Adipocyte (in vitro differentiated cells): Measurements from ENCODE around the gene LGALS1.

ENCODE experiments used
- DNase-seq: peaks from one replicate; pipeline ENCODE4 v3.0.0-alpha.2; 2015; ENCODE audit warnings: low read depth
- H3K27me3 ChIP-seq: replicated peaks from 2 replicates; pipeline ENCODE4 v1.7.0; 2013; ENCODE audit warnings: mild to moderate bottlenecking, low read length, moderate library complexity; ENCODE audit not compliant: control insufficient read depth, insufficient read depth
- H3K36me3 ChIP-seq: 2 replicates; pipeline ENCODE4 v1.7.0; 2013; ENCODE audit warnings: low read length, mild to moderate bottlenecking, moderate library complexity; ENCODE audit not compliant: control insufficient read depth, insufficient read depth, severe bottlenecking
- H3K4me1 ChIP-seq: 2 replicates; pipeline ENCODE4 v1.7.0; 2013; ENCODE audit warnings: mild to moderate bottlenecking, low read length, moderate library complexity; ENCODE audit not compliant: control insufficient read depth, insufficient read depth
- H3K4me3 ChIP-seq: 2 replicates; pipeline ENCODE4 v1.7.0; 2013; ENCODE audit warnings: mild to moderate bottlenecking, low read length, moderate library complexity
- H3K9ac ChIP-seq: 2 replicates; pipeline ENCODE4 v1.7.0; 2013; ENCODE audit warnings: mild to moderate bottlenecking, low read length, moderate library complexity
- H3K9me3 ChIP-seq: 2 replicates; pipeline ENCODE4 v1.7.0; 2013; ENCODE audit warnings: mild to moderate bottlenecking, low read length, moderate library complexity; ENCODE audit not compliant: control insufficient read depth

LGALS1 gene

GRCh38 chr22:37665487-37665886, 9.9 kb upstream of the LGALS1 start:
- Histone ChIP-seq H3K9me3 (no peaks in the 10 kb centered on the region), H3K27me3 (no peaks in the 10 kb centered on the region), H3K36me3 (peaks cover 13% of the 10 kb centered on the region), H3K4me3 (no peak overlapping the region), H3K9ac (no peak overlapping the region), H3K4me1 (peaks cover 11% of the 10 kb centered on the region)
- DNase-seq: no peak

GRCh38 chr22:37669586-37669985, 5.8 kb upstream of the LGALS1 start:
- Histone ChIP-seq H3K4me1 (peaks cover 9% of the 10 kb centered on the region), H3K4me3 (no peak overlapping the region), H3K27me3 (no peaks in the 10 kb centered on the region), H3K36me3 (peaks cover 13% of the 10 kb centered on the region), H3K9ac (no peak overlapping the region), H3K9me3 (no peaks in the 10 kb centered on the region)
- peak; percentile 84 for DNase-seq

GRCh38 chr22:37672206-37672919, 3.1 kb upstream of the LGALS1 start:
- no peaks in the 10 kb centered on the region for H3K9me3 ChIP-seq
- no peak overlapping the region for H3K9ac ChIP-seq
- H3K36me3 ChIP-seq: peaks cover 1% of the 10 kb centered on the region
- H3K4me3 ChIP-seq: no peak overlapping the region
- DNase-seq: no peak
- no peaks in the 10 kb centered on the region for H3K27me3 ChIP-seq
- peaks cover 6% of the 10 kb centered on the region for H3K4me1 ChIP-seq

GRCh38 chr22:37672920-37673455, 2.4 kb upstream of the LGALS1 start:
- peaks cover 6% of the 10 kb centered on the region for H3K36me3 ChIP-seq
- no peaks in the 10 kb centered on the region for H3K9me3 ChIP-seq
- no peaks in the 10 kb centered on the region for H3K27me3 ChIP-seq
- H3K9ac ChIP-seq: no peak overlapping the region
- no peak overlapping the region for H3K4me3 ChIP-seq
- DNase-seq: no peak
- H3K4me1 ChIP-seq: peaks cover 11% of the 10 kb centered on the region

- H3K9me3 ChIP-seq: no peaks in the 10 kb centered on the region
- peaks cover 16% of the 10 kb centered on the region for H3K4me1 ChIP-seq
- H3K27me3 ChIP-seq: no peaks in the 10 kb centered on the region
- H3K4me3 ChIP-seq: no peak overlapping the region
- peak overlapping the region; percentile 84 for H3K9ac ChIP-seq
- DNase-seq: no peak
- H3K36me3 ChIP-seq: peaks cover 14% of the 10 kb centered on the region
These were observed 1.2 kb upstream of the LGALS1 start for GRCh38 chr22:37674248-37674647.

GRCh38 chr22:37675930-37676735, 697 bp downstream of the LGALS1 start:
- H3K4me1 ChIP-seq: peaks cover 21% of the 10 kb centered on the region
- H3K9me3 ChIP-seq: no peaks in the 10 kb centered on the region
- peak; percentile 62 for DNase-seq
- no peaks in the 10 kb centered on the region for H3K27me3 ChIP-seq
- peaks cover 24% of the 10 kb centered on the region for H3K36me3 ChIP-seq
- peak overlapping the region; percentile 98 for H3K9ac ChIP-seq
- H3K4me3 ChIP-seq: peak overlapping the region; percentile 95

GRCh38 chr22:37676736-37677492, 1.5 kb downstream of the LGALS1 start:
- DNase-seq: peak; percentile 99
- Histone ChIP-seq H3K27me3 (no peaks in the 10 kb centered on the region), H3K9ac (peak overlapping the region; percentile 98), H3K4me3 (peak overlapping the region; percentile 95), H3K36me3 (peaks cover 24% of the 10 kb centered on the region), H3K4me1 (peaks cover 28% of the 10 kb centered on the region), H3K9me3 (no peaks in the 10 kb centered on the region)

GRCh38 chr22:37677493-37677974, 2.1 kb downstream of the LGALS1 start:
- Histone ChIP-seq H3K4me3 (peak overlapping the region; percentile 95), H3K36me3 (peaks cover 24% of the 10 kb centered on the region), H3K27me3 (no peaks in the 10 kb centered on the region), H3K4me1 (peaks cover 28% of the 10 kb centered on the region), H3K9ac (peak overlapping the region; percentile 98), H3K9me3 (no peaks in the 10 kb centered on the region)
- DNase-seq: no peak

- peaks cover 28% of the 10 kb centered on the region for H3K4me1 ChIP-seq
- H3K4me3 ChIP-seq: peak overlapping the region; percentile 95
- no peaks in the 10 kb centered on the region for H3K9me3 ChIP-seq
- peaks cover 24% of the 10 kb centered on the region for H3K36me3 ChIP-seq
- H3K27me3 ChIP-seq: no peaks in the 10 kb centered on the region
- peak; percentile 3 for DNase-seq
- H3K9ac ChIP-seq: peak overlapping the region; percentile 98
These were observed 2.9 kb downstream of the LGALS1 start for GRCh38 chr22:37678372-37678771.

GRCh38 chr22:37679670-37680069, 4.2 kb downstream of the LGALS1 start:
- DNase-seq: no peak
- Histone ChIP-seq H3K4me1 (peaks cover 22% of the 10 kb centered on the region), H3K9me3 (no peaks in the 10 kb centered on the region), H3K36me3 (peaks cover 24% of the 10 kb centered on the region), H3K4me3 (no peak overlapping the region), H3K9ac (peak overlapping the region; percentile 8), H3K27me3 (no peaks in the 10 kb centered on the region)
